ENCODE measurements around the gene PIGO.

The PIGO gene

GRCh38 chr9:35116898-35117551, 20.6 kb upstream of the PIGO start:
- peak; percentile 86 for DNase-seq (ENCODE audit: low read depth)
- peak overlapping the region; percentile 71 for H3K4me3 ChIP-seq (ENCODE audit: control insufficient read depth, low read depth, low read length)
- TF ChIP-seq CTCF (IDR thresholded peaks at IDR 0.05; ENCODE audit: control insufficient read depth, insufficient read depth, low read depth, low read length, missing control alignments) = peak; percentile 95

GRCh38 chr9:35116539-35116897, 20.1 kb upstream of the PIGO start:
- no peak for DNase-seq (ENCODE audit: low read depth)
- no peak for TF ChIP-seq CTCF (IDR thresholded peaks at IDR 0.05; ENCODE audit: control insufficient read depth, insufficient read depth, low read depth, low read length, missing control alignments)
- H3K4me3 ChIP-seq (ENCODE audit: control insufficient read depth, low read depth, low read length) = peak overlapping the region; percentile 71

GRCh38 chr9:35115680-35116538, 19.5 kb upstream of the PIGO start, which contains the start of gene ATOSB:
Gene ATOSB (minus strand): TSS chr9:35115862. CDS start chr9:35108274, 7,588 bp downstream.
- TF ChIP-seq CTCF (IDR thresholded peaks at IDR 0.05; ENCODE audit: control insufficient read depth, insufficient read depth, low read depth, low read length, missing control alignments) = no peak
- H3K4me3 ChIP-seq (ENCODE audit: control insufficient read depth, low read depth, low read length) = peak within 1 kb of the TSS; percentile 71
- DNase-seq (ENCODE audit: low read depth) = peak; percentile 78

- no peak for TF ChIP-seq CTCF (IDR thresholded peaks at IDR 0.05; ENCODE audit: control insufficient read depth, insufficient read depth, low read depth, low read length, missing control alignments)
These were observed 18.6 kb upstream of the PIGO start for GRCh38 chr9:35114840-35115628.

GRCh38 chr9:35114113-35114839, 17.9 kb upstream of the PIGO start:
- TF ChIP-seq CTCF (IDR thresholded peaks at IDR 0.05; ENCODE audit: control insufficient read depth, insufficient read depth, low read depth, low read length, missing control alignments) = no peak
- DNase-seq (ENCODE audit: low read depth) = peak; percentile 86
- peak overlapping the region; percentile 71 for H3K4me3 ChIP-seq (ENCODE audit: control insufficient read depth, low read depth, low read length)

More at GRCh38 chr9:35114840-35115628, 18.6 kb upstream of the PIGO start:
- peak overlapping the region; percentile 71 for H3K4me3 ChIP-seq (ENCODE audit: control insufficient read depth, low read depth, low read length)
- DNase-seq (ENCODE audit: low read depth) = no peak
